ENCODE data around the gene DST. TPM values are rescaled to one million over a fixed set of nuclear protein-coding genes. Genes with fewer than 3 reads are reported as not detected.

The DST gene
- total RNA-seq, 1 experiment from 2014 or later, result 71.8 TPM

DNA sequence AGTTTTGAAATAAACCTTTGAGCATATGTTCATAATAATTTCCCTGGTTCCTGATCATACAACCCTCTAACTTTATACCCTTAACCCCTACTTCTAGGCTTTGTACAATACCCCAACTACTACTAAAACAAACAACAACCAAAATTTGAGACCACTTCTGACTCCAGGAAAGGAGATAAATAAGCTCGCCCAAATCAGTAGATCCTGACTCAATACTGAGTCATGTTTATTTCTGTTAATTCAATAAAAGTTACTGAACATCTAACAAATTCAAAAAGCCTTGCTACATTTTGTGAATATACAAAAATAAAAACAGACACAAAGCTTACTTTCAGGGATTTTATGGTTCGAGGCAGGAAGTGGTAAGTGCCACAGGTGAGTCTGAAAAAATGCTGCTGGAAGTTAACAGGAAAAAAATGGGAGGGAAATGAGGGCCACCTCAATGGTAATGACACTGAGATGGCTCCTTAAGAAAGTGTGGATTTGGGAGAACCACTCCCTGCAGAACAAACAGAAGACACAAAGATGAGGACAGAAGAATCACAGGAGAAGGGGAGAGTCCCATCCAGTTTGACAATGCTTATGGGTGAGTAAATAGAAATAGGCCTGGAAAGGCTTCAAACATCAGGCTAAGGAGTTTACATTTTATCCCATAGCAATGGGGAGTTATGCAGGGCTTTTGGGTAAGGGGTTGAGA is 63.4 kb downstream of the DST start:
- intact Hi-C loops (cut with micrococcal nuclease; ENCODE audit: unreplicated experiment), result no loop called here
- no peaks in the 10 kb centered on the region for H3K36me3 ChIP-seq (ENCODE audit: insufficient read depth, low read length, poor library complexity, severe bottlenecking)
- no peaks in the 10 kb centered on the region for H3K9me3 ChIP-seq (ENCODE audit: low read depth, low read length, poor library complexity, severe bottlenecking)
- H3K27ac ChIP-seq (ENCODE audit: low read depth, low read length, poor library complexity, severe bottlenecking), result no peak overlapping the region
- POLR2A ChIA-PET (ENCODE audit: low non-redundant PET), result no interaction called here
- no peaks in the 10 kb centered on the region for H3K27me3 ChIP-seq (replicated peaks; ENCODE audit: insufficient read depth, low read depth, low read length, poor library complexity)
- DNase-seq (ENCODE audit: low spot score), result no peak
- no peak overlapping the region for H3K4me3 ChIP-seq (ENCODE audit: low read depth, low read length, poor library complexity, severe bottlenecking)
- no TSS peak for BruUV-seq (replicated peaks)
- TF ChIP-seq CTCF (conservative IDR thresholded peaks at IDR 0.05; ENCODE audit: low read depth, low read length), result no peak
- CTCF ChIA-PET, result no interaction called here
- H3K4me1 ChIP-seq (ENCODE audit: insufficient read depth, low read length, poor library complexity, severe bottlenecking), result no peaks in the 10 kb centered on the region

DNA sequence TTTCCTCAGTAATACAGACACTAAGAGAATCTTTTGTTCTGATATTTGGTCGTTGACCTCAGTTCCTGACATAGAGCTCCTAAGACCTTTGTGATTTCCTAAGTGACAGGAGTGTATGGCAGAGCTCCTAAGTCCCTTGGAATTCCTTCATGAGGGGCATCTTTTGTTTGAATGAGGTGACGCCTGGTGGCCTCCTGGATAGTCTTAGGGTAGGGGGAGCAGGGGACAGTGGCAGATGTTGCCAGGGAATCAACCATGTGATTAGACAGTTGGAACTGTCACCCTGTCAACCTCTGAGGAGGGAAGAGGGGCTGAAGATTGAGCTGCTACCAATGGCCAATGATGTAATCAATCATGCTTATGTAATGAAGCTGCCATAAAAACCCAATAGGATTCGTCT is 67.0 kb downstream of the DST start:
- TF ChIP-seq CTCF (conservative IDR thresholded peaks at IDR 0.05; ENCODE audit: low read depth, low read length) (no peak), EZH2 (IDR thresholded peaks at IDR 0.05; ENCODE audit: borderline replicate concordance, low read depth, low read length, poor library complexity, severe bottlenecking) (no peak)
- CTCF ChIA-PET, result no interaction called here
- Histone ChIP-seq H3K4me3 (ENCODE audit: low read depth, low read length, poor library complexity, severe bottlenecking) (no peak overlapping the region), H3K27ac (ENCODE audit: low read depth, low read length, poor library complexity, severe bottlenecking) (no peak overlapping the region), H3K27me3 (replicated peaks; ENCODE audit: insufficient read depth, low read depth, low read length, poor library complexity) (no peaks in the 10 kb centered on the region), H3K36me3 (ENCODE audit: insufficient read depth, low read length, poor library complexity, severe bottlenecking) (no peaks in the 10 kb centered on the region), H3K4me1 (ENCODE audit: insufficient read depth, low read length, poor library complexity, severe bottlenecking) (no peaks in the 10 kb centered on the region), H3K9me3 (ENCODE audit: low read depth, low read length, poor library complexity, severe bottlenecking) (no peaks in the 10 kb centered on the region)
- POLR2A ChIA-PET (ENCODE audit: low non-redundant PET), result no interaction called here
- no TSS peak for BruUV-seq (replicated peaks)
- no peak for DNase-seq (ENCODE audit: low spot score)
- intact Hi-C loops (cut with micrococcal nuclease; ENCODE audit: unreplicated experiment), result no loop called here

GRCh38 chr6:56574292-56574691 is 68.4 kb downstream of the DST start:
- Histone ChIP-seq H3K27ac (ENCODE audit: low read depth, low read length, poor library complexity, severe bottlenecking) (no peak overlapping the region), H3K36me3 (ENCODE audit: insufficient read depth, low read length, poor library complexity, severe bottlenecking) (no peaks in the 10 kb centered on the region), H3K4me3 (ENCODE audit: low read depth, low read length, poor library complexity, severe bottlenecking) (no peak overlapping the region), H3K9me3 (ENCODE audit: low read depth, low read length, poor library complexity, severe bottlenecking) (no peaks in the 10 kb centered on the region), H3K27me3 (replicated peaks; ENCODE audit: insufficient read depth, low read depth, low read length, poor library complexity) (no peaks in the 10 kb centered on the region), H3K4me1 (ENCODE audit: insufficient read depth, low read length, poor library complexity, severe bottlenecking) (no peaks in the 10 kb centered on the region)
- intact Hi-C loops (cut with micrococcal nuclease; ENCODE audit: unreplicated experiment), result no loop called here
- DNase-seq (ENCODE audit: low spot score), result no peak
- TF ChIP-seq EZH2 (IDR thresholded peaks at IDR 0.05; ENCODE audit: borderline replicate concordance, low read depth, low read length, poor library complexity, severe bottlenecking) (no peak), CTCF (conservative IDR thresholded peaks at IDR 0.05; ENCODE audit: low read depth, low read length) (no peak)
- POLR2A ChIA-PET (ENCODE audit: low non-redundant PET), result no interaction called here
- CTCF ChIA-PET, result no interaction called here
- BruUV-seq (replicated peaks), result no TSS peak
